ENCODE results near the gene ULBP2.
"Not testable (repeated sequence)": the region's sequence is repeated elsewhere in the genome, so short reads cannot be mapped to it uniquely, and the experiment has no call there.

The ULBP2 gene

DNA sequence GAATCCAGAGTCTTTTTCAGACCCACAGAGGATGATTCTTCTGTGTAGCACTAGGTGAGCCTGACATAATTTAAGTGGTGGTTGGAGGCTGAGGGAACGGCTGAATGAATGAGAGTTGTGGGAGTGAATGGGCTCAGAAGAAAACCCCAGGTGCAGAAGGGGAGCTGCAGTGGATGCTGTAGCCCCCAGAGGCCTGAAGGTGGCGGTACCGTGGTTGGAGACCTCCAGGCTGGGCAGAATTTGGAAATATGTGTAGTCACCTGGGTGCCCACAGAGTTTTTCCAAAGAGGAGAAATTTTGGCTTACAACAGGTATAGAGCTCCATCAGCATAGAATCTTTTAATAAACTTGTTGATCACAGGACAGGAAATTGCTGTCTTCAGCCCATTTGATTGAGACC lies 12.4 kb upstream of the ULBP2 start:
- DNase-seq, result peak; percentile 10

DNA sequence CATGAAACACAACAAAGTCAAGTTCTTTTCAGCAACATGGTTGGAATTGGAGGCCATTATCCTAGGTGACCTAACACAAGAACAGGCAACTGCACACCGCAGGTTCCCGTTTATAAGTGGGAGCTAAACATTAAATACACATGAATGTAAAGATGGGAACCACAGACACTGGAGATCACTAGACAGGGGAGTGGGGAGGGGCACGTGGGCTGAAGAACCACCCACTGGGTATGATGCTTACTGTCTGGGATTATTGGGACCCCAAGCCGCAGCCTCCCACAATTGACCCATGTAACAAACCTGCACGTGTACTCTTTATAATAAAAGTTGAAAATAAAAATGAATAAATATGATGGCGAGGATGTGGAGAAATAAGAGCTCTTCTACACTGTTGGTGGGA lies 10.3 kb upstream of the ULBP2 start:
- DNase-seq, result no peak

DNA sequence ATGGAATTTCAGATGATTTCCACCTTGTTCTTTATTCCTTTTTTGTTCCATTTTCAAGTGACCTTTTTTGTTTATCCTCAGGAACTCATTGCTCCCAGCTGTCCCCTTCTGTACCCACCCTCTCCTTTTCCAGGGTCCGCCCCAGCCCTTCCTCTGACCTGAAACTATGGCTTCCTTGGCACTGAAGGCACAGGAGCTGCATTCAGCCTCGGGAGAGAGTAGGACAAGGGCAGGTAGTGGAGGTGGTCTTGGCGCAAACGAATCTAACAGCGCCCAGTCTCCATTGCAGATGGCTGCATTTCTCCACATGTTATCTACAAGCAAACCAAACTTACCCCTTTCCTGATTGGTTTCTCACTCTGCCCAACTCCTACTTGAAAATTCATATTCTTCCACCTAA lies 8.8 kb upstream of the ULBP2 start:
- no peak for DNase-seq

DNA sequence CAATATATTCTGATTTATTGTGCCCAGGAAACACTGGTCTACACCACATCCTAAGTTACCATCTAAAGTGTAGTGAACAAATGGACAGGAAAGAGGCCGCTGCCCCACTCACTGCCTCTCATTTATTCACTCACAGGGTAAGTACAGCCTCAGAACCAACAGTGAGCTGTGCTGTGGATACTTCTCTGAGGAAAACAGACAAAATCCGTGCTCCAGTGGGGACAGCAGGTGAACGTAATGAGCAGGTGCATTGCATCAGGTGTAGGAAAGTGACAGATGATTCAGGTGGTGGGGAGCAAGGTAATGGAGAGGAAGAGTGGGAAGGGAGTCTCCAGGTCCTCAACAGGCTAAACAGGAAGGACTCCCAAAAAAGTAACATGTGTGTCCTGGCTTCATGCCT lies 8.4 kb upstream of the ULBP2 start:
- DNase-seq, result peak; percentile 16

DNA sequence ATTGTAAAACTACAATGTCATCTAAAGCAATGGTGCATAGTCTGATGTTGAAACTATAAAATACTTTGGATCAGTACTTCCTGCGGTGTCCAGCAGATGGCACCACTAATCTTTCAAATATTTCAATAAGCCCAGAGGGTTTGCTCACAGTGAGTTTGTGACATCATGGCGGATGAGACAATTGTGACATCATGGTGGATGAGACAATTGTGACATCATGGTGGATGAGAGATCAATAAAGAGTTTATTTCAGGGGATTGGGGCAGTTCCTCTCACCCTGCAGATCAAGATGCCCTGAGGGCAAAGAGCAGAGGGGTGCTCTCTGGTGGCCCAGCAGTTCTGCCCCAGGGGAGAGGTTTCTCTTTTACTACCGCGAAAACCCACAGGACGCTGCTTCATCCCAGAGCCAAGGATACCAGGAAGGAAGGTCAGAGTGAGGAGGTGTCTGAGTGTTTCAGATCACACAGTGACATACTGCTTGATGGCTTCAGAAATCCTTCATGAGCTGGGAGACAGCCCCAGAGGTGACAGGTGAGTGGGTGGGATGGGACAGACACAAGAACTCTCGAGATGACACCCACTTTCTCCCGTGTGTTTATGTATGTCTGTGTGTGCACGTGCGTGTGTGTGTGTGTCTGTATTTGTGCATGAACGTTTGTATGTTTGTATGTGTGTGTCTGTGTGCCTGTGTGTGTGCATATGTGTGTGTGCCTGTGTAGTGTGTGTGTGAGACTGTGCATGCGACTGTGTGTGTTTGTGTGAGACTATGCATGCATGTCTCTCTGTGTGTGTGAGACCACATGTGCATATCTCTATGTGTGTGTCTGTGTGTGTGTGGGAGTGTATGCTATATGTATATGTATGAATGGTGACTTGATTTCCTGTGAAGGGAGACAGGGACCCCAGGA lies 7.3 kb upstream of the ULBP2 start:
- peak; percentile 86 for DNase-seq

DNA sequence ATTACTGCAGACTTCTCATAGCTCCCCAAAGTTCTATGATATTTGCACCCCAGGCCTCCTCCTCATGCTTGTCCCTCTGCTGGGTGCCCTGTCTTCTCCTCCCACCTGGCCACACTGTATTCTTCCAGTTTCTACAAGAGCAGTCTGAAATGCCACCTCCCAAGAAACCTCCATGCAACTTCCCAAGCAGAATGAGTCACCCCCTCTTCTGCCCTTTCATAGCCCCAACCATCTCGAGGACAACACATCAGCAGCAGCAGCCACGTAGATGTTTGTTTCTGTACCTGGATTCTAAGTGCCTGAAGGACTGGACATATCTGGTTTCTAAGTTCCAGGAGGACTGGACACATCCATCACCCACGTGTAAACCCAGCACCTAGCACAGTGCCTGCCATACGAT lies 6.6 kb upstream of the ULBP2 start:
- no peak for DNase-seq

DNA sequence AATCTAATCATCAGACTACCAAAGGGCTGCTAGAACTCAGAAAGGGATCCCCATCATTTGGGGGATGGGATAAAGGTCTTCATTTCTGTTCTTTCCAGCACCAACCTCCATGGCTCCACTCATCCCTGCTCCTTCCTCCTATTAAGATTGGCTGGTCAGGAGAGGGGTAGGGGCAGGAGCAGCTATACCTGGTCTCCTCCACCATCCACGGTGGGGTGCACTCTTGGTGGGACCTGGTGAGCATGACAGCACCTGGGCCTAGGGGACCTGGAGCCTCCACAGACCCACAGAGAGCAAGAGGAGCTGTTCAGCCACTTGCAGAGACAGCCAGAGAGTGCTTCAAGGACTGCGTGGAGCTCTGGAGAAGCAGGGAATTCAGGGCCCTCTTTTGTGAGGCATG lies 6.1 kb upstream of the ULBP2 start:
- no peak for DNase-seq

DNA sequence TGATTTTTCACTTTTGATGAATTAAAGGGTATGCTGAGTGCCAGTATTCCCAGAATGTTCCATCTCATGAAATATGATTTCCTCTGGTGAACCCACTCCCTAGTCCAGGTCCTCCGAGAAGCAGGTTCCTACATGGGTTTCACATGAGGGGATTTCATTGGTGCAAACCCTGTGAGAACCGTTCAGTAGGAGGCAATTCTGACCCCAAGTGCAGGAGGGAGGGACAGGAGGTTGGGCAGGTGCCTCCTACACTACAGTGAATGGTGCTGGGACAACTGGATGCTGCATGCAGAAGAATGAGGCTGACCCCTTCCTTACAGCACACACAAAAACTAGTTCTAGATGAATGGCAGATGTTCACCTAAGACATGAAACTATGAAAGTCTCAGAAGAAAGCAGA lies 5.1 kb upstream of the ULBP2 start:
- DNase-seq, result no peak

DNA sequence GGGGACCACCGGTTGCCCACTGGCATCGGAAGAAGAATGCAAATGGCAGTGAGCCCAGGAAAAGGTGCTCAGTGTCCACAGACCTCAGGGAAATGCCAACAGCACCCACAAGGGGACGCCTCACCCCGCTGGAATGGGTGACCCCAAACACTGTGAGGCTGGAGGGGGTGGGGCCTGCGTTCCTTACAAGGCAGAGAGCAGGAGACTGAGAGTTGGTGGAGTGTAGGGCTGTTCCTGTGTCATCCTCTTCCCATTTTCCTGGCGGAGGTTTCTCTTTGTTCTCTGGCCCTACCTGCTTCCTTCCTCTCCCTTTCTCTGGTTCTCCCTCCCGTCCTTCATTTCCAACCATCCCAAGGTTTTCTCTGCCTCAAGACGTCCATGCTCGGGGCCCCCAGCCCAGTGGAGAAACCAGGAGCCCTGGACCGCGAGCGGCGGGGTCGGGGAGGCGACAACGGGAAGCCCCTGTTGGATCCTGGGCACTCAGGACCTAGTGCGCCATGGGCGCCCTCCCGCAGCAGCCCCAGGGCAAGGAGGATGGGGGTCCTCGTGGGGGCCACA lies 3.7 kb upstream of the ULBP2 start:
- not testable (repeated sequence) for DNase-seq

DNA sequence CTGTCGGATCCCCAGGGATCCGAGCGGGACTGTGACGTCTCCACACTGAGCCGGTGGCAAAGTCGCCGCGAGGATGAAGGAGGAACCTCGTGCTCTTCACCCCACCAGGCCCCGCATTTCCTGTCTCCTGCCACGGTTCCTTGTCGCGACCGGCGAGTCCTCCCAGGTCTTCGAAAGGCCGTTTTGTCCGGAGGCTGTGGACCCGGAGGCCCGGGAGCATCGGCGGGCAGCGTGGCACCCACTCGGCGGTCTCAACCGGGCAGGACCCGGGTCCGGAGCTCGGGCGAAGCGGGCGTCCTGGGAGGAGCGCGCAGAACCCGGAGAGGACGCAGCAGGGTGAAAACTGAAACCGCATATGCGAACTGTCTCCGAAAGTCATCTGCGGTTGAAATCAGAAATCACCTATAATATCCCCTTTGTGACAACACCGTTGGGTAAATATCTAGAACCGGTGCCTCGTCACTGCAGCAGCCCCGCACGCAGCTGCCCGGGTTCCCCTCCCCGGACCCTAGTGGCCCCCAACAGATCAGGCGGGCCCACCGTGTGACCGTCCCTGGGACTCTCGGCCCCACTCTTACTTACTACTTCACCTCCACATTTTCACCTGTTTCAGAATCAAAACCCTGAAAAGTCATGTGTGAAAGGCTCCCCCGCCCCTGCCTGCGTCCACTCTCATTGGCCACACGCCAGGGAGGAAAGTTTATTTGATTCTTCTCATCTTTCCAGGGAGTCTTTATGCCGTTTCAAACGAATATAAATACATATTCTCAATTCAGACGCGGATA lies 3.1 kb upstream of the ULBP2 start:
- DNase-seq, result peak; percentile 61

DNA sequence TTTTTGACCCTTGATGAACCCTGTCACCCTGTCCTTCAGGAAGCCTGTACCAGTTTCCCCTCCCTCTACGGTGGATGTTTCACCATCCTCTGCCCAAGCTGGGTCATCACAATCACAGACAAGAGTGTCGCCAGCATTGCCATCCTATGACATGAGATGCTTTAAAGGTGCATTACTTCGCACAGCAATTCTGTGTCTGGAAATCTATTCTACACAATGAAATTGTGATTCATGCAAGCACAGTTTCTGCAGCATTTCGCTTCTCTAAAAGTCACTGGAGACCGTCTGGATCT lies 2.5 kb upstream of the ULBP2 start:
- DNase-seq, result peak; percentile 39

DNA sequence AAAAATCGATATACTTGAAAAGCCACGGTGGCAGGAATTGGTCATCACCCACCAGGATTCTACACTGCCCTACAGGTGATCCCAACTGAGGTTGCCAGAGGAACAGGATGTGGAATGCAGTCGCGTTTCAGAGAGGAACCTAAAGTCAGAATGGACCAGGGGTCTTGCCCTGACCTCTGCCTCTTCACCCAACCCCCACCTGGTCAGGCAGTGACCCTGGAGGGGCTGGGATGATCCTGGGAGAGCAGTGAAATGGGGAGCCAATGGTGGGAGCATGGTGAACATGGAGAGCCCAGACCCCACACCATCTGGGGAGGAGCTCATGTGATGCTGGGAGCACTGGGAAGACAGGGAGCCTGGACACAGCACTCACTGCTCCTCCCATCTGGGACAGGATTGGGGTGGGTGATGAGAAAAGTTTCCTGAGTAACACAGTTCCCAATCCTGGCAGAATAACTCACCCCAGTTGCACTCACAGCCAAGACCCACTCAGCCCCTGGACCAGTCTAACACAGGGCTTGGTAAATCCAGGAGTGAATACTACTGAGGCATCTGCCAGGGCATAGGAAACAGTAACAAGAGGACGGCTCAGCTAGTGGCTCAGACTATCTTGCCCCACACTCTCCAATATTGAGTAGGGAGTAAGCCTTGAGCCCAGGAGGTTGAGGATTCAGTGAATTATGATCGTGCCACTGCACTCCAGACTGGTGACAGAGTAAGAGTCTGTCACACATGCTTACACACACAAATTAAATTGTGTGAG lies 1.7 kb upstream of the ULBP2 start:
- DNase-seq, result no peak

DNA sequence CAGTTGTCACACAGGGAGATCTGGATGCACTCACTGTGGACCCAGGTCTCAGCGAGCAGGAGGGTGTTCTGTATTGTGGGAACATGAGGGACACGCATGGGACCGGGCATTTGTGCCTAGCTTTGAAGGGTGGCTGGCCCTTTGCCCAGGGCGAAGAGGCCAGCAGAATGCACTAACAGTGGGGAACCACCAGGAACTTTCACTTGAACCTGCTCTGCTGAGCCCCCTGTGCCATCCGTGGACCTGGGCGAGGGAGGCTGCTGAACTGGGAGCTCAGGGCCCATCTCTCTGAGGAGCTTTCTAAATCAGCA lies 1.2 kb upstream of the ULBP2 start:
- DNase-seq, result no peak

DNA sequence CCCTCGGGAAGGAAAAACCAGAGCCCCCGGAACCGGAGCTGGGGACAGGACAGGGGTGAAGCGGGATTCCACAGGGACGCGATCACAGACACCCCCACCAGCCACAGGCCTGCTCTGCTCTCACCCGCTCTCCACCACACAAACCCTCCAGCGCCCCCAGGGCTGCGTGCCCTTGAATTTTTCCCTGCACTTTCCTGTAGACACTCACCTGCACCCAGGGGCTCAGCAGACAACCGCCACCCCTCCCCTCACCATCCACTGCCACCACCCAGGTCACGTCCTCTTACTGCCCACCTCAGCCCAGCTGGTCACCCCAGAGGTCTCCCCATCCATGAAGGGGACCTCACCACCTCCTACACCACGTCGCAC lies 631 bp downstream of the ULBP2 start:
- DNase-seq, result peak; percentile 30

DNA sequence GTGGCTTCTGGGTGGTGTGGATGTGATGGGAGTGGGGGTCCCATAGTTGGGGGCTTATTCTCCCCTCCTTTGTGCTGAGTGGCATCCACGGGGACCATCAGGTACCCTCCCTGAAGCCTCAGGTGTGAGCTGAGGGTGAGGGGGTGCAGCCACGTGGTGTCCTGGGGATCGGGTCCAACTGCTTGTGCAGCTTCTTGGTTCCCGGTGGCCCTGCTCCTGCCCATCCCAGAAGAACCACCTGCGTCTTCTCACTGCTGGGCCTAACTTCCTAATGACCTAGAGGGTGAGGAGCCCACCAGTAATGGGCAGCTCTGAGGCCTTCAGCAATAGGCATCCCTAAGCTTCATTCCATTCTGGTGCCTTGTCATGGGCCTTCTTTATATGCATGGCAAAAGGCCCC lies 1.5 kb downstream of the ULBP2 start:
- DNase-seq, result not testable (repeated sequence)

DNA sequence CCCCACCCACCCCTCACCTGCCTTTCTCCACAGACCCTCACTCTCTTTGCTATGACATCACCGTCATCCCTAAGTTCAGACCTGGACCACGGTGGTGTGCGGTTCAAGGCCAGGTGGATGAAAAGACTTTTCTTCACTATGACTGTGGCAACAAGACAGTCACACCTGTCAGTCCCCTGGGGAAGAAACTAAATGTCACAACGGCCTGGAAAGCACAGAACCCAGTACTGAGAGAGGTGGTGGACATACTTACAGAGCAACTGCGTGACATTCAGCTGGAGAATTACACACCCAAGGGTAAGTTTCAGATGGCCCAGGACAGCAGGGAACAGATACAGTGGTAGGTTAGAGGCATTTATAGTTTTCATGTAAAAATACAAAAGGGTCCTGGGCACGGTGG lies 3.5 kb downstream of the ULBP2 start:
- DNase-seq, result not testable (repeated sequence)

DNA sequence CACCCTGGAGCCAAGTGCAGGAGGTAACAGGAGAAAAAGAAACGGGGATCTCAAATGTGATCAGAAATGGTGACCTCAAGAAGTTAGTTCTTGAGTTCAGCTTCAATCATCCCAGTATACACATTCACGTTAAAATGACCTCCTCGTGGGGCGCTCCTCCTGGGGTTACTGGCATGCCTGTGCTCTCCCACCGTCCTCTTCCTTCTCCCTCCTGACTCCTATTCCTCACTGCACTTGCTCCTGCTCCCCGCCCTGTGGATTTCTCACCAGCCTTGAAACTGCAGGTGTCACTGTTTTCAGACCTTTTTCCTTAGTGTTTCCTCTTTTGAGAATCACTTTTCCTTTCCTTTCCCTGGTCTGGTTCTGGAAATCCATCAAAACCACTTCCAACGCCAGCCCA lies 4.8 kb downstream of the ULBP2 start:
- DNase-seq, result not testable (repeated sequence)

DNA sequence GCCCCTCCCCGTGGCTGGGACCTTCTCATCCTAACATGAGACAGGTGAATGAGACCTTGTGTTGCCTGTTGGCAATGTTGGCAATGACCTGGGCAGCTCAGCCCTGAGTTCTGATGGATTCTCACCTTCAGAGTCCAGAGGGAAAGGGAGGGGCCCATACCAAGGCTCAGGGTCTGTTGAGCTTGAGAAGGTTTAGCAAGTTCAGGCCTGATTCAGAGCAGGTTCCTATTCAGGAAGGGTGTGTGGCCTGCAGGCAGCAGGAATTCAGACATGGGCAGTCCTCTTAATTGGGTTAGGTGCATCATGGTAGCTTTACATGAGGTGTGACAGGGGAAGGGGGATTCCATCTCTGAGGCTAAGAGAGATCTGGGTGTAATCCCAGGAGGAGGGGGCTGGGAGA lies 5.7 kb downstream of the ULBP2 start:
- not testable (repeated sequence) for DNase-seq

DNA sequence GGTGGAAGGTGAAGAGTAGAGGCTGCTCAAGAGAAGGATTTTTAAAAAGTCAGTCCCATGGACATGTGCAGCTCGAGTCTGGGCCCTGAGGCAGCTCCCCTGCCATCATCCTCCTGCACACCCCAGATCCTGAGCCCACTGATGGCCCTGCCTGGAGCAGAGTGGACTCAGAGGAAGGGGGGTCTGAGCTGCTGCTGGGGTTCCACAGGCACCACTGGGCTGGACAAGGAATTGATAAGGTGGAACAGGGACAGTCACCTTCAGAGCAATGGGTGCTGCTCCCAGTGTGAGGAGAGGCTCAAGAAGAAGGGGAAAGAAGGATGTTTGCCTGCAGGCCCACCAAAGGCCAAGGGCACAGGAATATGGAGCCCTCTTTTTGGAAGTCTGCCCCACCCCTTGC lies 6.2 kb downstream of the ULBP2 start:
- DNase-seq, result no peak

DNA sequence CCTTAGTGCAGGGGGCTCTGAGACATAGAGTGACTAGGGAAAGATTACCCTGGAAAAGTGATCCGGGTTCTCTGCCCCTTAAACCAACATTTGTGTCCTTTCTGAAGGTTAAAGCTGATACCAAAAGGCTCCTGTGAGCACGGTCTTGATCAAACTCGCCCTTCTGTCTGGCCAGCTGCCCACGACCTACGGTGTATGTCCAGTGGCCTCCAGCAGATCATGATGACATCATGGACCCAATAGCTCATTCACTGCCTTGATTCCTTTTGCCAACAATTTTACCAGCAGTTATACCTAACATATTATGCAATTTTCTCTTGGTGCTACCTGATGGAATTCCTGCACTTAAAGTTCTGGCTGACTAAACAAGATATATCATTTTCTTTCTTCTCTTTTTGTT lies 6.8 kb downstream of the ULBP2 start:
- no peak for DNase-seq

DNA sequence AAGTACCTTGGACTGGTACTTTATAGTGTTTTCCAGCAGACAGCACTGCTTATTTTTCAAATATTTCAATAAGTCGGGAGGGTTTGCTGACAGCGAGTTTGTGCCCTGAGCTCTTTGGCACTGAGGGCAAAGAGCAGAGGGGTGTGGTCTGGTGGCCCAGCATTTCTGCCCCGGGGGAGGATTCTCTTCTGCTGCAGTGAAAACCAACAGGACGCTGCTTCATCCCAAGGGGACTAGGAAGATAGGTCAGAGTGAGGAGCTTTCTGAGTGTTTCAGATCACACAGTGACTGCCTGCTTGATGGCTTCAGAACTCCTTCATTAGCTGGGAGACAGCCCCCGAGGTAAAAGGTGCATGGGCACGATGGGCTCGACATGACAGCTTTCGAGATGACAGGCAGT lies 8.6 kb downstream of the ULBP2 start:
- no peak for DNase-seq

DNA sequence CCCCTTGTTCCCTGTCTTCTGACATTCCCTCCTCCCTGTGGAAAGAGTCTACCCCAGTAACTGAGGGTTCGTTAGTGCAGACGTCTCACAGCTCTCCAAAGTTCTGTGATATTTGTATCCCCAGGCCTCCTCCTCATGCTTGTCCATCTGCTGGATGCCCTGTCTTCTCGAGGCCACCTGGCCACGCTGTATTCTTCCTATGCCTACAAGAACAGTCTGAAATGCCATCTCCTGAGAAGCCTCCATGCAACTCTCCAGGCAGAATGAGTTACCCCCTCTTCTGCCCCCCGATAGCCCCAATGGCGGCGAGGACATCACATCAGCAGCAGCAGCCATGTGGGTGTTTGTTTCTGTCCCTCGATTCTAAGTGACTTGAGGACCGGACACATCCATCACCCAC lies 9.3 kb downstream of the ULBP2 start:
- no peak for DNase-seq

DNA sequence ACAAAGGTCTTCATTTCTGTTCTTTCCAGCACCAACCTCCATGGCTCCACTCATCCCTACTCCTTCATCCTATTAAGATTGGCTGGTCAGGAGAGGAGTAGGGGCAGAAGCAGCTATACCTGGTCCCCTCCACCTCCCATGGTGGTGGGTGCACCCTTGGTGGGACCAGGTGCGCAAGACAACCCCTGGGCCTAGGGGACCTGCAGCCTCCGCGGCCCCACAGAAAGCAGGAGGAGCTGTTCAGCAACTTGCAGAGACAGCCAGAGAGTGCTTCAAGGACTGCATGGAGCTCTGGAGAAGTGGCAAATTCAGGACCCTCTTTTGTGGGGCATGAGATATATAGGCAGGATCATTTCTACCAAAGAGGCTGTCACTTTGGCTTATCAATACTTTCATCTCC lies 9.8 kb downstream of the ULBP2 start:
- no peak for DNase-seq

DNA sequence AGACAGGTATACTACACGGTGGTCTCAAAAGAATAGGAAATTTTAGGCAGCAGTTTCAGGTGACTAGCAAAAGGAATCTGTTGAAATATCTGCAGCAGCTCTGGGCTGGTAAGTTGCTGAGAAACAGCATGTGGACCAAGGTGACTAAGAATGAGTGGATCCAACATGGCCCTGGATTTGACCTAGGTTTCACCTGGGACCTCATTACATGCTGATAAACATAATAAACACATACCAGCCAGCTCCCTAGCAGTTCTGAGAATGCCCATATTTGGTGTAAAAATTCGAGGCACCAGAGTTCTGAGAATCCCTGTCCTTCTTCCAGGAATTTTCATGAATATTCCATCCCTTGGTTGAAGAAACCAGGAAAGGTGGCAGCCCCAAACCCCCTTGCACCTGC lies 11.6 kb downstream of the ULBP2 start:
- DNase-seq, result not testable (repeated sequence)

Measured in DMS53 (cell line).